ENCODE data around the gene PAOX.

Gene PAOX

DNA sequence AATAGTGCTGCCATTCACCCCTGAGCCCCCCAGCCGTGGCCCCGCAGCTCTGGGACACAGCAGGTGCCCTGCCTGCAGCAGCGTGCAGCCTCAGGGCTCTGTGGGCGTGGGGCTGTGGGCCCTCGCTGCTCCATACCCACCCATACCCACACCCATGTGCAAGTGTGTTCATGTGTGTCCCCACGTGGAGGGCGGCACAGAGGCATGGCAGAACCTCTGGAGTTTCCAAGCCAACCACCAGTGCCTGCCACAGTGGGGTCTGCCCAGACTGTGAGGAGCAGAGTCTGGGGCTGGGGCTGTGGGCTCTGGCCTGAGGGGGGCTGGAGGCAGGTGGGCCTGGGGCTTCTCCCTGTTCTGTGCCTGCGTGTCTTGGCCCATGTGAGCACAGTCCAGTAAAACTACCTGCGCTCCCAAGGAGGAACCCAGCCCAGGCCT, 29.5 kb upstream of the PAOX start:
- DNase-seq (ENCODE audit: low read depth) = no peak

DNA sequence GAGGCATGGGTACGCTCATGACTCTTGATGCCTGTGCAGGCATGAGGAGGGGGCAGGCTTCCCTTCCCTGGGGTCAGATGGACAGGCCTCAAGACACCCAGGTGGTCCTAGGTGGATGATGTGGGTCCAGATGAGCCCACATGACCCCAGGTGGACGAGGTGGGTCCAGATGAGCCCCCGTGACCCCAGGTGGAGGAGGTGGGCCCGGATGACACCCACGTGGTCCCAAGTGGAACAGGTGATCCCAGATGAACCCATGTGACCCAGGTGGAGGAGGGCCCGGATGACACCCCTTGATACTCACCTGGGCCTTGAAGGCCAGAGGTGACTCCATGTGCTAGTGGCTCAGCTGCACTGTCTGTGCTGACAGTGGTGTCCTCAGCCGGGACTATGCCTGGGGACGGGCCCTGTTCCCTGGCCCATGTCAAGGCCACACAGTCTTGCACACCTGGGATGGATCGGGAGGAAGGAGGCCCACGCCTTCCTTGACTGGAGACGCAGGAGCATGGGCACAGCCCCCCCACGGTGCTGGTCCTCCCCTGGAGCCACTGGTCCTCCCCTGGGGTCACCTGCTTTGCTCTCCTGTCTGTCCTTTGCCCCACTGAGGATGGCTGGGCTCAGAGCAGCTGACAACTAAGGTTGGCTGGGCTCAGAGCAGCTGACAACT, 28.6 kb upstream of the PAOX start:
- no peak for DNase-seq (ENCODE audit: low read depth)

DNA sequence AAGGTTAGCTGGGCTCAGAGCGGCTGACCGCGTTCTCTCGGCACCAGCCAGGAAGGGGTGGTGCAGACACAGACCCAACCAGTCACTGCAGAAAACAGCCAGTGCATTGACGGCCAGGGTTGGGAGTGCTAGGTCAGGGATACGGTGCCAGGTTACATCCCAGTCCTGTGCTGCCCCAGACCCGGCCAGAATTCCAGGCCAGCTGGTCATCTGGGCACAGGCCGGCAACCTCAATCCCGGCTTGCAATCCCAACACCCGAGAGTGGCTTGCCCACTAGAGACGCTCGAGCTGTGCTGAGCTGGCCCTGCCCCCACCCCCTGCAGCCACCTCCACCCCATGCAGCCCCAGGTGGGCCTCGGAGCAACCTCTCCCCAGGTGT, 28.1 kb upstream of the PAOX start:
- no peak for DNase-seq (ENCODE audit: low read depth)

DNA sequence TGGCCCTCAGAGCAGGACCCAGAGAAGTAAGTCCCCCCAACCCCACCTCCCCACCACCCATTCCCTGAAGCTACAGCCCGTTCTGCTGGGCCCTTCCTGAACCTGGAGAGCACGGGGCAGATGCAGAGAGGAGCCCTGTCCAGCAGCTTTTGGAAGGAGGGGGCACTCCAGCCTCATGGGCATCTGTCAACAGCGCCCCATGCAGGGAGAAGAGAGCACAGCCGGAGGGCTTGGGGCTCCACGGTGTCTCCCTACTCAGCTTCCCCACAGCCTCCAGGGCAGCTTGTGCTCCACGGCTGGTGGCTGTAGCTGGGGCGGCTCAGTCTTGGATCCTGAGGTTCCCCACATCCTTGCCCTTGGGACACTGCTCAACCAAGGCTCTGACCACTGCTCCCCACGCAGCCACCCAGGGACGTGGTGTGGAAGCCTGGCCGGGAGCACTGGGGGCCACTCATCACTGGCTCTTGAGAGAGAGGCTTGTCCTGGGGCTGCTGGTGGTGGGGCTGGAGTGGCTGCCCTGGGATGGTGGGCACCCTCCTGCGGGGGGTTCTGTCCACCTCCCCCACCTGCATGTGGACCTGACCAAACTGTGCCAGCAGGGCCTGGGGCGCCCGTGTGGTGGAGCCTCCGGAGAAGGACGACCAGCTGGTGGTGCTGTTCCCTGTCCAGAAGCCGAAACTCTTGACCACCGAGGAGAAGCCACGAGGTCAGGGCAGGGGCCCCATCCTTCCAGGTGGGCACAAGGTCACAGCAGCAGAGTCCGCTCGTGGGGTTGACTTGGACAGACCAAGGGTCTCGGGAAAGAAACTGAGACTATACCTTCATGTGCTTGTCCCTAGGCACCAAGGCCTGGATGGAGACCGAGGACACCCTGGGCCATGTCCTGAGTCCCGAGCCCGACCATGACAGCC, 27.4 kb upstream of the PAOX start:
- DNase-seq (ENCODE audit: low read depth) = no peak

DNA sequence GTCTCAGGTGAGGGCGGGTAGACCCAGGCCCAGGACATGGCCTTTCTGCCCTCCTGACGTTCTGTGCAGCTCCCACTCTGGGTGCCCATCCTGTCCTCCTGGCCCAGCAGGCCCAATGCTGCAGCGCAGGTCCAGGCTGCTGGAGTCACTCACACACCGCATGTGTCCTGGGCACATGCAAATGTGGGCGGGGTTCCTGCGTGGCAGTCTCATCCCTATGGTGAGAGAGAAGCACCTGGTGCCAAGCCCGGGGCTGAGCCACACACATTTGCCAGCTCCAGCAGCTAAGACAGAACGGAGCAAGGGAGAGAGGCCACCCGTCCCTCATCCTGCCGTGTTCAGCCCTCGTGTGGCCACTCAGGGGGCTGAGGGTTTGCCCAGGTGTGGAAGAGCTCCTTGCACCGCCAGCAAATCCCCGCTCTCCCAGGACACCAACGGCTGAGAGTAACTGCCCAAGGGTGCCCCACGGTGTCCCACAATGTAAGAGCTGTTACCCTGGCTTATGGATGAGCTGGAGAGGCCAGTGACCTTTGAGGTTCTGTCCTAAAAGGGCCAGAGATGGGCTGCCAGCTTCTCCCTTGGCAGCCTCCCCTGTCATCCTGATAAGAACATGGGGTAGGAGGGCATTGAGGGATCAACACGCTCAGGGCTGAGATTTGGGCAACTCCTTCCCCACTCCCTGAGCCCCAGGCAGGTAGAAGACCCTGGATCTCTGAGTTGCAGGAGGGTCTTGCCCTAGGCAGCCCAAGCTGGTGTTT, 25.7 kb upstream of the PAOX start:
- no peak for DNase-seq (ENCODE audit: low read depth)

DNA sequence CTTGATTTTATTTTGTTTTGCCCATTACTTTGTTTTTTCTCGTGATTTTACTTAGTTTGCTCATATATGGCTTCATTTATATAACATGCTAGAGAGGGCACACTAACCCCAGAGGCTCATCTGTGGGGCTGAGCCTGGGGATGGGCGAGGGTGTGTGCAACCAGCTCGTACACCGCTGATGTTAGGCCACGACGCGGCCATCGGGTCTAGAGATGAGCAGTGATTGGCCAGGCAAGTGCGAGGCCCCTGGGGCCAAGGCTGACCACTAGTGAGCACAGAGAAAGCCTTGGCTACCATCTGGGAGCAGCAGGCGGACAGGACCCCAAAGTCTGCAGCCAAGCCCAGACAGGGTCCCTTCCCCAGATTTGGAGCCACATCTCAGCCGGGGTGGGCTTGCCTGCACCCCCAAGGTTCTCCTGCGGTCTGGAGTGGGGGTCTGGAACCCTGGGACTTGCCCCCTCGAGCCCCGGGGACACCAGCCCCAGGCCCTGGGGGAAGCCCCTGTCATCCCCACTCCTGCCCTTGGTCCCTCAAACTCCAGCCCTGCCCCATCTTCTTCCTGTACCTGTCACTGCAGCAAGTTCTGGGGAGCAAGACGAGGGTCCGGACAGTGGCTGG, 25.0 kb upstream of the PAOX start:
- DNase-seq (ENCODE audit: low read depth) = no peak

DNA sequence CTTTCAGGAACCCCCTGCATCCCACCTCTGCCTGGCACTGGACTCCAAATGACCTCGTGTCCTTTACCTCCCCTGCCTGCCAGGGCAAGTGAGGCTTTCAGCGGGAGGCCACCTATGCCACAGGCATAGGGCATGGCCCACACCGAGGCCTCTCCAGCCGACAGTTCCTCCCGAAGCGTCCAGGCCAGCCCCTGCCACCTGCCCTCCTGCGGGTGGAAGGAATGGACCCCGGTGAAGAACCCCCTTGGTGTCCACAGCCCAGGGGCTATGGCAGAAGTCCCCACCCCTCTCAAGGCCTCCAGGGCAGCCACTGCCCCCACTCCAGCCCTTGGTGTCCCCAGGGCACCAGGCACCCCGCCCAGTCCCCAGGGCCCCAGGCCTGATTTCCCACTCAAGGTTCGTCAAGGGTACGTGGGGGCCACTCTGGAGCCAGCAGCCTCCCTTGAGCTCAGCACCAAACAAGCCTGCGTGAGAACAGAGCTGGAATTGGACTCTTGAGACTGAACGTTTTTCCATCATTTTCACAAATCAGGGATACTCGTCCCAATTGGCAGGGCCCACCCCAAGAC, 24.3 kb upstream of the PAOX start:
- no peak for DNase-seq (ENCODE audit: low read depth)

DNA sequence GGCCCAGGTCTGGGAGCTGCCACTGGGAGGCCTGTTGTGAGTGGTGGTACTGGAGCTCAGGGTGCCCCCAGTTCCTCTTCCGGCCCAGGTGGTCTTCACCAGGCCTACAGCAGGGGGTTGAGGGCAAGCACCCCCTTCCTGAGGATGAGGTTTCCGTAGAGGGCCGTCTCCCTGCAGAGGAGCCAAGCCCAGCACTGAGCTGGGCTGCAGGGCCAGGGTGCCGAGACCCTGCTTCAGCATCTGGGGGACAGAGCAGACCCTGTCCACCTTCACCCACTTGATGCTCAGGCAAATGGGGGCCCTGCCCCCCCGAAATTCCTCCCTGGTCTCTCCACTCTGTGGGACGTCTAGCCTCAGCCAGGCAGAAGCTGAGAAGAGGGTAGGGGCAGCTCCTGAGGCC, 23.8 kb upstream of the PAOX start:
- DNase-seq (ENCODE audit: low read depth) = no peak

DNA sequence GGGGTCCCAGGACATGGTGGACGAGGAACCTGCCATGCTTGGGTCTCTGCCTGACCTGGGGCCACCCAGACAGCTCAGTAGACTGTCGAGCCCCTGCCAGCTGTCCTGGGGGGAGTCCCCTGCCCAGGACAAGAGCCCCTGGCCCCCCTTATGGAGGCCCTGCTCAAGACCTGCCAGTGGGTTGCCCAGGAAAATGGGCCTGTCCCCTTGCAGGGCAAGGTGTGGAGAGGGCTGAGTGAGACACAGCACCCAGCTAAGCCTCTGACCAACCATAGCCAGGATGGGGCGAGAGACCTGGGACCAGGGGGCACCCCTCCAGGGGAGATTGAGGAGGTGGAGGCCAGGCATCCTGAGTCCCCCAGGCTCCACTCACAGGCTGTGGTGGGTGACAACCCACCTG, 23.1 kb upstream of the PAOX start:
- no peak for DNase-seq (ENCODE audit: low read depth)

DNA sequence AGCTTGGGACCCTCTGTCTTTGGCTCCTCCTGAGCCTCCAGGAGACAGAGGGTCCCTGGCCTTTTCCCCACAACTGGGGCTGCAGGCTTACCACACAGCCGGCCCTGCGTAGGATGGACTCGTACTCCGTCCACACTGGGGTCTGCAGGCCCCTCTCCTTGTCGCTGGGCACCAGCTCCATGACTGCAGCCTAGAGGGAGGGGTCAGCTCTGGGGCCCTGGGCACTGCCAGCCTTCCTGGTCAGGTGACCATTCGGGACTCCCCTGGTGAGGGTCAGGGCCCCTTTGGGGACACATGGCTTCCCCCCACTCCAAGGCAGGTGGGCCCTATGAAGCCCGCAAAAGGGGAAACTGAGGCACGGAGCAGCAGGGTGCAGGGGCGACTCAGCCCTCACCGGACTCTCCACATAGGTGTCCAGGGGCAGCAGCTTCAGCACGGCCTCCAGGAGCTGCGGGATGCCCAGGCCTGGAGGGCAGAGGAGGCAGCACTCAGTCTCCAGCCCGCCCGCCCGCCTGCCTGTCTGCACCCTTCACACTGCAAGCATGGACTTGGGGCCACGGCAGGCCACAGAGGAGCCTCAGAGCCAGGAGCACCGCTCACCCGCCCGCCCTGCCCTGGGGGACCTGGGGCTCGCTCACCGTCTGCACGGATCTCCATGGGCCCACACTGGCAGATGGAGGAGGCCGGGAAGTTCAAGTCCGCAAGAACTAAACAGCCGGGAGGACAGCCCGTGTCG, 22.3 kb upstream of the PAOX start:
- DNase-seq (ENCODE audit: low read depth) = no peak

DNA sequence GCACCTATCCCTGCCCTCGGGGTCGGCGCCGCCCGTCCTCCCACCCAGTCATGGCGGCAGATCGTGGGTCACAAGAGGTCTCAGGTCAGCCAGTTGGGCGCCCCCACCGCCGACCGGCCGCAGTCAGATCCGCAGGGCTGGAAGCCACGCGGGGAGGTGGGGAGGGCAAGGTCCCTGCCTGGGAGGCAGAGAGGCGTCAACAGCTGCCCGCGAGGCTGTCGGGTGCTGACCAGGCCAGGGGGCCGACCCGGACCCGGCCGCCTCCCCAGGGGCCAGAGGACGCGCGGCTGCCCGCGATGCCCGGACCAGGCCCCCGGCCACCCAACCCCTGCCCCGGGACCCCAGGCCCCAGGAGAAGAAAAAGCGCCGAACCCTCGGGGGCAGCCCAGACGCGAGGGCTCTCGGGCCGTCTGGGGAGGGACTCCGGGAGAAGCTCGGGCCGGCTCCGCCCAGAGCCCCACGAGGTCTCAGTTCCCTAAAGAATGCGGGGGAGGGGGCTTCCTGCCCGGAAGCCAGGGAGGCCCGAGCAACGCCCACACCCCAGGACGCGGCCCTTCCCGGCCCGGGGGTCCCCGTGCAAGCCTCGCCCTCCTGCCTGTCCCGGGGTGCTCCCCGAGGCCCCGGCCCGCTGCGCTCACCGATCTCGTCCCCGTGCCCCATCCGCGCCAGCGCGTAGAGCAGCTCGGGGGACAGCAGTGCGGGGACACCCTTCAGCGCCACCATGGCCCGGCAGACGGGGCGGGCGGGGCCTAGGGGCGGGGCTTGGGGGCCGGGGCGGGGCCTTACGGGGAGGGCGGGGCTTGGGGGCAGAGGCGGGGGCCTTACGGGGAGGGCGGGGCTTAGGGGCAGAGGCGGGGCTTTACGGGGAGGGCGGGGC, 21.5 kb upstream of the PAOX start, which contains the start of gene FUOM:
Gene FUOM, minus strand, starts transcription at position 735 of the 877 bp plus-strand sequence. Its CDS starts 12 bp downstream, at position 723.
- DNase-seq (ENCODE audit: low read depth) = no peak

DNA sequence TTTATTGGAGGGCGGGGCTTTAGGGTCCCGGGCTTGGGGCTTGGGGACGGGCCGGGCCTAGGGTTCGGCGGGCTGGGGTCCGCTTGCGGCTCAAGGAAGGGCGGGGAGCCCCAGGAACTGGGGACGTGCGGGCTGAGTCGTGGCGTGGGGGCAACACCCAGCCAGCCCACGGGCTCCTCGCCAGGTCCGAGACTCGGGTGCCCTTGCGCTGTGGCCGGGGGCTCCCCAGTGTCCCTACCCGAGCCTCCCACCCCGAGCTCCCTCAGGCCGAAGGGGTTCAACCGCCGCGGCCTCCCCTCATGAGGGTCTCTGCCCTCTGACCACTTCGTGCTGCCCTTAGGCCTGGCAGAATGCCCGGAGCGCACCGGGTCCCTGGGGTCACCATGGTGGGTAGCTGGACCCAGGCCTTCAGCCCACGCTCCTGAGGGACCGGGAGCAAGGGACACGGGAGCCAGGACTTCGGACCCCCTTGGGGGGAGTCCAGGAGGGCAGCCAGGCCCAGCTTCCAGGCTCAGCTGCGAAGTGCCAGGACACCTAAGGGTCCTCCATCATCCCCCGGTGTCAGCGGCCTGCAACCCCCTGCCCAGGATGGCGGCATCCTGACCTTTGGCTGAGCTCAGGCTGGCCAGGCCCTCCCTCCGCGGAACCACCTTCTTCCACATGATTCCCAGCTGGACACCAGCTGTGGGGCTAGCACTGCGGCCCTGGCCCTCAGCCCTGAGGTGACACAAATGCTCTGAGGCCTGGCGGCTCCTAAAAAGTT, 20.7 kb upstream of the PAOX start:
- DNase-seq (ENCODE audit: low read depth) = no peak

DNA sequence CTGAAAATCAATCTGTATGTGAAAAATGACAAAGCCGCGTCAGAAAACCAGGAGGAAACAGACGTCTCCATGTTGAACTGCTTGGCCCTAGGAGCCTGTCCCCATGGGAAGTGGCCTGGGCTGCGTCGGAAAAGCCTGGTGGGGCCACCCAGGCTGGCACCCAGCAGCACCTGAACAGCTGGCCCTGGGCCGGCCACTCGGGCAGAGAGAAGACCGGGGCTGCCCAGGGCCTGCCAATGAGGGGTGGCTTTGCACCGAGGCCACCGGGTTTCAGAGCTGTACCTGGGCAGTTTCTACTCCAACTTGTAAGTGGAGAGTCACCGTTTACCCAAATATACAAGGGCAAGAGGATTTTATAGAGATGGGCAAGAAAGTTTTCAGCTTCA, 20.1 kb upstream of the PAOX start:
- DNase-seq (ENCODE audit: low read depth) = no peak

DNA sequence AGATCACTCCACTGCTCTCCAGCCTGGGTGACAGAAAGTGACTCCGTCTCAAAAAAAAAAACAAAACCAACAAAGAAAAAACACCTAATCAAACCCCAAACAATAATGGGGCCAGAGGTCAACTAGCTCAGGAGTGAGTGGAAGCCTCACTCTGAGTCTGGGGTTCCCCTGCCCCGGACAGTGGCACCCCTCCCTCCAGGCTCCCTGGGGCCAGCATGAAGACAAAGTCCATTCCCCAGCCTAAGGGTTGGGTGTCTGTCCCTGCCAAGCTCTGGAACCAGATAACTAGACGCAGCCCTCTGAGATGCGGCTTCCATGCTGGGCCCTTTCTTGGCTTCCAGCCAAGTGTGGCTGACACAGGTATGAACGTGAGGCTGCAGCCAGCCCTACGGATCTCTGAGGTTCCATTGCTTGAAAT, 19.5 kb upstream of the PAOX start:
- no peak for DNase-seq (ENCODE audit: low read depth)

DNA sequence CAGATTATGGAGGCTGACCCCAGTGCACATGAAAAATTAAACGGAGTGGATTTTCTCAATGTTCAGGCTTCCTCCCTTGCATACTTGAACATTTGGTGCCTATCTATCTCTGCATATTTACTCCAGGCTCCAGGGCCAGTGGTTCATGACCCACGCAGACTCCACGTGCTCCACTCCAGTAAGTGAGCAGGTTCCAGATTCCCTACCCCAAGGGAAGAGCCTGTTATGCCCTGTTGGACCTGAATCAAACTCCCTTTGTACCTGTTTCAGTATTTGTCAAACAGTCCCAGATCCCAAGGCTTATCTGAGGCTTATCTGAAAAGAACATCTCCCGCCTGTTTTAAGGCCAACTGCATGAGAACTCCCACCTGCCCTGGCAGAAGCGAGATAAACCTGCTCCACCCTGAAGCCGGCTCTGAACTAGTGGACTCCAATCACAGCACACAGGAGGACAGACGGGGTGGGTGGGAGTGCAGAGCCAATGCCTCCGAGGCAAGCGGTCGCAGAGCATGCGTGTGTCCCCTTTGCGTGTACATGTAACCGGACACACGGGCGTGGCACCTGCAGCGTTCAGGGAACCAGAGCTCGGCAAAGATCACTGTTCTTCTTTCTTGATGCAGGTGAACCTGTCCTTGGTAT, 19.0 kb upstream of the PAOX start:
- DNase-seq (ENCODE audit: low read depth) = no peak

DNA sequence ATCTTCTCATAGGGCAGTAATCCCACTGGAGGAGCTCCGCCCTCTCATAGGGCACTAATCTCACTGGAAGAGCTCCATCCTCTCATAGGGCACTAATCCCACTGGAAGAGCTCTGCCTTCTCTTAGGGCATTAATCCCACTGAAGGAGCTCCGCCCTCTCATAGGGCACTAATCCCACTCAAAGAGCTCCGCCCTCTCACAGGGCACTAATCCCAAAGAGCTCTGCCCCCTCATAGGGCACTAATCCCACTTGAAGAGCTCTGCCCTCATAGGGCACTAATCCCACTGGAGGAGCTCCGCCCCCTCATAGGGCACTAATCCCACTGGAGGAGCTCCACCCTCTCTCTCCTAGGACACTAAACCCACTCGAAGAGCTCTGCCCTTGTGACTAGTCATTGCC, 17.8 kb upstream of the PAOX start:
- no peak for DNase-seq (ENCODE audit: low read depth)

DNA sequence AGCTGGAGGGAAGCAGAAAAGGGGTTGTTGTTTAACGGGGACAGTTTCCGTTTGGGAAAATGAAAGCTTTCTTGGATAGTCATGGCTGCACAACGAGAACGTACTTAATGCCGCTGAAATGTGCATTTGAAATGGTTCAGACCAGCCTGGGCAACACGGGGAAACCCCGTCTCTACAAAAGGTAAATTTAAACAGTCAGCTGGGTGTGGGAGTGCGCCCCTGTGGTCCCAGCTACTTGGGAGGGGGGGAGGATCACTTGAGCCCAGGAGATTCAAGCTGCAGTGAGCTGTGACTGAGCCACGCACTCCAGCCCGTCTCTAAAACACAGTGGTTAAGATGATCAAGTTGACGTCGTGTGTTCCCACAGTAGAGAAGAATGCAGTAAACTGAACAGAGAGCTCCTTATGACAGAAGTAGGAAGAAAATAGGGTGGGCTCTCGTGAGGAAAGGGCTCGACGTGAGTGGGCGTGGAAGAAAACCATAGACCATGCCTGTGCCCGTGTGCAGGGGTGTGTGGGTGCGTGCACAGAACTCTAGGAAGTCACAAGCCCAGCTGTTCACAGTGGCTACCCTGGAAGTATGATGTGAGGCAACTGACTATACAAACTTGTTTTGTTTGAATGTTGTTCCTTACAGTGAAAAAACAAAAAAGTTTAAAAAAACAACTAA, 17.2 kb upstream of the PAOX start:
- no peak for DNase-seq (ENCODE audit: low read depth)

DNA sequence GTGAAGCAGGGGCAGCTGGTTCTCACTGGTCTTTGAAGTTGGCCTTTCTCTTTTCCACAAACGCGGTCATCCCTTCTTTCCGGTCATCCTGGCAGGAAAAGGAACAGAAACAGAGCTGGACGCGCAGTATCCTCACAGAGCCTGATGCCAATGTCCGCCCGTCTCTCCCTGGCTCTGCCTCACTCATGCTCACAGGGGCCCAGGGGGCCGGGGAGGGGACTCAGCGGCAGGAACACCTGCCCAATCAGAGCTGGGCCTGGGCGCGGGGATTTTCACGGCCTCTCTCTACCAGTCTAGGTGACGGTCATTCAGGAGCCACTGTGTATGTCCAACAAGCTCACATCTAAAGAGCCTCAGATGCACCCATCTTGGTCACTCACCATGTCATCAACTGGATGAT, 16.2 kb upstream of the PAOX start:
- DNase-seq (ENCODE audit: low read depth) = no peak

Data from non-pigmented ciliary epithelial cell (primary cell).